Activated CD4-positive, alpha-beta T cell treated with anti-CD3 and anti-CD28 coated beads for 4 hours (primary cell): Measurements from ENCODE around the gene DNAJC17.

Experiments
- DNase-seq, 2 donors: peaks; one replicate each; pipeline ENCODE4 v3.0.0-alpha.2; 2020

DNAJC17 gene

DNA sequence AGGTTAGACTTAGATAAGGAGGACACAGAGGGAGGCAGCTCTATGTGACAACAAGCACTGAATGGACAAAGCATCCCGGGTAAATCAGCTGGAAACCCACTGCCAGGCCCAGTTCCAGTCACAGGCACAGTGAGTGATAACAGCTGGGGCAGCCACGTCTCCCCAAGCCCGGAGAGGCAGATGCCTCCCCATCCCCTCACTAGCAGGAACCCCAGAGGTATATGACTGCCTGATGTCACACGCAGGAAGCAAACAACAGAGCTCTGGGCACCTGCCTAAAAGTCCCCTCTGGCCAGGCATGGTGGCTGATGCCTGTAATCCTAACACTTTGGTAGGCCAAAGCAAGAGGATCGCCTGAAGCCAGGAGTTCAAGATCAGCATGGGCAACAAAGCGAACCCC is 19.3 kb downstream of the DNAJC17 start:
- no peak for DNase-seq

DNA sequence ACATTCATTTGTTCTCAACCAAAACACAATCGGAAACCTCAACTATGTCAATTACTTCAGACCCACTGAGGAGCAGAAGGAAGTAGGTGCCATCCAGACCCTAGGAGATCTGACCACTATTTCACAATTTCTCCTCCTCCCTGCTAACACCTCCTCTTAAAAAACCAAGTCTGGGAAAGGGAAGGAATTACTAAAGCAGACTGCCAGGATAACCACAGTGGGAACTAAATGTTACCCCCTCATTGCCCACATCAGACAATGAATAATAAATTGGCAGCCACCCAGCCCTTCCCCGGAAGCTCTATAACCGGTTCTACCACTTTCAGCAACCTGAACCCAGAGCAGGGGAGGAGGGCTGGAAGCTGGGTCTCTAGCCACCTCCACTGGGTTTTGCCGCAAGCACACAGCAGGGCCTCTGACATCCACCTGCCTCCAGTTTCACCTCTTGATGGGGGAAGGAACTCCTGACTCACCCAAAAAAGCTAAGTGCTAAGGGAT is 19.9 kb downstream of the DNAJC17 start:
- DNase-seq = peak; percentile 71 to 75

DNA sequence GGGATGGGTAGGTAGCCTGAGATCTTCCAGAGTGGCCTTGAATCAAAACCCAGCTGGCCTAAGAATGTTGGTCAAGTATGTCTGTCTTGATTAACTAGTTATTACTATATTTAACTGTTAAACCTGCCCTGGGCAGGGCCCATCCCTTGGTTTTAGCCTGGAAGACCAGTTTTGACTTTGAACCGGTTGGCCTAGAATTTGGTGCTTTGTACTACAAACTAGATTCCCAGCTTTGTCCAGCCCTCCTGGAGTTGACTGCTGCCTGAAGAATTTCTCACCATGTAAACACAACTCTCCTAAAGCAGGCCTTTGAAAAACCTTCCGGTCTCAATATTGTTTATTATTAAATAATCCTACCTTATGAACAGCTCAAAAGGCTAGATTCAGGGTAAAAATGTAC is 21.5 kb downstream of the DNAJC17 start:
- DNase-seq = no peak

DNA sequence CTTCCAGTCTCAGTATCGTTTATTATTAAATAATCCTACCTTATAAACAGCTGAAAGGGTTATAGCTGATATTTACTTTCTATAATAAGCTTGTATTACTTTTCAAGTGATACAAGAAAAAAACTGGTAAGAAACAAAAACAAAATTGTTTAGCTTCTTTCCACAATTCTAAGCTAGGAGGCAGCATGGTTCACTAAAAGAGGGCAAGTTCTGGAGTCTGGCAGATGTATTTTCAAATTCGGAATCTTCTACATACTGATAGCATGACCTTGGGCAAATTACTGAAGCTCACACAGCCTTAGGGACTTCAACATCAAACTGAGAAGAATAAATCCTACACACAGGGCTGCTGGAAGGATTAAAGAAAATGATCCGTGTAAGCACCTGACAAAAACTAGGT is 22.1 kb downstream of the DNAJC17 start:
- no peak for DNase-seq

DNA sequence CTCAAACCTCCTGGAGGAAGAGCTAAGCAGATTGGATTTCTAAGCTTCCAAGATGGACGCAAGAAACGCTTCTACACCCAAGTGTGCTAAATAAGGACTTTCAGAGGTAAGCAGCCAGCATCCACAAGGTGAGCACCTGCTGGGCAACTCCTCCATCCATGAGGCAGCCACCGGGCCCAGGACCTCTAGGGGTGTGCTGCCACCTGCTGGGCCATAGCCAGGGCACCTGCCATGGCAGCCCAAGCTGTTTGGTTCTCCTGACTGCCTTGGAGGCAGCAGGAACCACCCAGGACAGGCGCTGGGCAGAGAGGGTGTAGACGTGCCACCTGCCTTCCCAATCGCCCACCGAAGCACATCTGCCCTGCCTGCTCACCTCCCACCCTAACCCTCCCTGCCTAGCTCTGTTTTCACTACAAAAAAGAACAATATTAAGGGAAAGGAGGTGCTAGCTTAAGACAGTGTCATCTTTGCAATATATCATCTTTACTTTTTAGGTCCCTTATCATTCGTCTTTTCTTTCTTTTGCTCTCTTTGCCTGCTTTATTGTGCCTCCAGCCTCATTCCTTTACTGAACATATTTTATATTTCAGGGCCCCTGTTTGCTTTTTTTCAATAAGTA is 24.6 kb downstream of the DNAJC17 start:
- DNase-seq = peak; percentile 78 to 80

DNA sequence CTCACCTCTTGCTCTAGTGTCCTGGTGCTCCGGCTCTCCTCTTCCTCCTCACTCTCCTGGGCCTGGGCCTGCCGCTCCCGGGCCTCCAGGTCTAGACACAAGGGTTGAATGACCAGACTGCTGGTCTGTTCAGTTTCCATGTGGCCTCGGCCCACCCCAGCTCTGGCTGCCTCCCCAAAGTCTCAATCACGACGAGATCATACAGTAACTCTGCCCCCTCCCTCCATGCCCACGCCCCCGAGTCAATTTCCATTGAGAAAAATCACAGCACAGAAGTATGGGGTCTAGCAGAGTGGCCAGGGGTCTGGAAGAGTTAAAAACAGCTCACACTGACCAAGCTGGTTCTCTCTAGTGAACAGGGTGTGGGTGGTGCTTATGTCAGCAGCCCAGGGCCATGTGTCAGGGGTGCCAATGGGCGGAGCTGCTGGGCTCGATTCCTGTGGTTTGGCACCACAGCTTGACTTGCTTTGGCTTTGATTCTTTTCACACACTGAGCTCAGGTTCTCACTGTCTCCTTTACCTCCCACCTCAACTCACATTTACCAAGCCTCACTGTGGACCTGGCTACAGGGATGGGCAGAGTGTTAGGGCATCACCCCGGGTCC is 30.6 kb downstream of the DNAJC17 start:
- DNase-seq = no peak

DNA sequence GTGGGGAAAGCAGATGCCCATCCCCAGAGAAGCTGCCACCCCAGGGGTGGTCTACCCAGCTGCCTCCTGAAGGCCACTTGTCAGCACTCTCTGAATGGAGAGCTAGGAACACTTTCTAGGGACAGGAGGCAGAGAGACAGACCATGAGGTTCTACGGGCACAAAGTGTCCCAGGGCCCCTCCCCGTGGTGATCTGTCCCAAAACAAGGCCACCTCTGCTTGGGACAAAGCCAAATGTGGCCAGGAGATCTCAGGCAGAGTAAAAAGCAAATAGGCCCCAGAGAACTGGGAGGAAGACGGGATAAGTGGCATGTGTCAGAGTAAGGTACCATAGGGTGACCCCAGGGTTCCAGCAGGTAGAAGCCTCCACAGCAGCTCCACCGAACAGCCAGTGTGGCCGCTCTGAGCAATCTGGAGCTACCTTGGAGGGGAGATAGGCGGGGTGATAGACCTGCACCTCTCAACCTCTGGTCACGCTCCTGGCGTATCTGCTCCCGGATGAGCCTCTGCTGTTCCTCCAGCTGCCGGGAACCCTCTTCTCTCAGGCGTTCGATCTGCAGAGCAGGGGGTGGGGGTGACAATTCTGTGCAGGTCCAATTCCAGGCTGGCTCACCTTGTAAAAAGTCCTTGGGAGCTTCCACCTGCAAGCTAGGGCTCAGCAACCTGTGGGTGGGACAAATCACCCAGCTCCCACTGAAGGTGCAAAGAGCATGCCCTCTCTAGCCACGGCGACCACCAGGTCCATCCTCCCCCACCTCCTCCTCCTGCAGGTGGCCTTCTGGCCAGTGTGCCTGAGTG is 31.3 kb downstream of the DNAJC17 start:
- DNase-seq = no peak

DNA sequence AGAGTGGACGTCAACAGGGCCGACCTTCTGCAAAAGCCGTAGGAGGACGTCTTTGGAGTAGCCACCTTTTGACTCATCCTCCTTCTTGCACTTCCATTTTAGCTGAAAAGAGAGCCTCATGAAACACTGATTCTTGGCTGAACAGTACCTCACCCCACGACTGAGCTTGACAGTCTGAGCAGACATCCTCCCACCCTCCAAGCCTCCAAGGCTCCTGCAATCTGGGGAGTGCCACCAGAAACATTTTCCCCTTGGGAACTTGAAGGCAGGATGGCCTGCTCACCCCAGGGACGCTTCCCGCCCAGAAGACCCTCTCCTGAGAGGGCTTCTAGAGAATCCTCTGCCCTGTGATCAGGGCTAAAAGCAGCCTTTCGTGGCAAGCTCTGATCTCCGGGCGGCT is 32.3 kb downstream of the DNAJC17 start:
- DNase-seq = no peak

DNA sequence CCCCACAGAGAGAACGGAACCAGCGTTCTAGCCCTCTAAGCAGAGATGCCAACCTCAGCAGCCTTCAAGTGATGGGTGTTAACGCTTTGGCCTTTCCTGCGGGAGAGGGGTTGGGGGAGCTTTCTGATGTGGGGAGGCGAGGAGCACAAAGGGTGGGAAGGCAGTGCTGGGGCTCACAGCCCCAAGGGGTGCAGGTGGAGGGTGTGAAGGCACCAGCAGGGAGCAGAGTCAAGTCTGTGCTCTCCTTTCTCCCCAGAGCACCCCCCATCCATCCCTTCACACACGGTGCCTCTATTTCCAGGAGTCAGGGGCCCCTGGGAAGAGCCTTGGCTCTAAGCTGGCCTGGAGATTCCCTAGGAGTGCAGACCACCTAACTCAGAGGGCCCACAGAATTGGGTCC is 33.4 kb downstream of the DNAJC17 start:
- DNase-seq = no peak

DNA sequence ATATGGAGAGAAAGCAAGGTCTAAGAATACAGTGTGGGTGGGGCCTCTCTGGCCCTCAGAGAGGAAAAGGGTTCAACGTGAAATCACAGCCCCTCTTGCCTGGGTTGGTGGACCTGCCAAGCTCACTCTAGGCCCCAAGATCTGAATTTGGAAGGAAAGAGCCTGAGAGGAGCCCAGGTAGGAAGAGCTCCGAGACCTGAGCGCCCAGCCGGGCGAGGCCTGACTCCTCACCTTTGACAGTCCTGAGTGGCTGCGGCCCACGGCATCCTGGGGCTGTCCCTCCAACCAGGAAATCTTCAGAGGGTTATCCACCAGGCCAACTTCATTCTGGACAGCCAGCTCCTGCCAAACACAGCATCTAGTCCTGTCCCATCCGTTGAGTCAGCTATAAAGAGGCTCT is 33.8 kb downstream of the DNAJC17 start:
- no peak for DNase-seq

DNA sequence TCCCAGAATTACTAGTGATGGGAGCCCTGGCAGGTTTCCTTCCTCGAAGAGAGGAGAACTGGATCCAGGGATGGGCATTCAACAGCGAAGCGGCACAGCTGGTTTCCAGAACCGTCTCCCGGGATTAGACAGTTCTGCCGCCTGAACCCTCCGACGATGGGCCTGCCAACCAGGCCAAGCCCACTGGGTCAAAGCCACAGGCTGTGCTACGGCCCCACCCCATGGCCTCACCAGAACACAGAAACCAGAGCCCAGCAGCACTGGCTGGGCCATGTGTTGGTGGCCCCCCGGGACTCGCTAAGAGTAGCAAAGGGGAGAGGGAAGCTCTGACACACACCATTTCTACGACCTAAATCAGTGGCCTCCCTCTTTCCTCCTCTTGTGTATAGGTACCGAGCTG is 35.3 kb downstream of the DNAJC17 start:
- no peak for DNase-seq

DNA sequence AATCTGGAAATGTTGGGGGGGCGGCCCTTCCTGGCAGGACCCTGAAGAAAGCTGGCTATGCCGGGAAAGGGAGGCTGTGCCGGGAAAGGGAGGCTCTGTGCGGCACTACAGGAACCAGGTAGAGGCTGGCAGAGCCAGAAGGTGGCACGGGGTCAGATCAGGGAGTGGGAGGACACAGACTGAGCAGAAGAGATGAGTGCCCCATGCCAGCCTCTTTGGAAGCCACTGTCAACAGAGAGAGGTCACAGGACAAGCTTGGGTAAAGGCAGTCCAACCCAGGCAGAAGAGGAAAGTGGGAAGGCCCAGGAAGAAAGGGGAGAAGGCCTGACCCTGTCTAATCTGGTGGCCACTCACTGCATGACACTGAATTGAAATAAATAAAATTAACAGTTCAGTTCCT is 36.0 kb downstream of the DNAJC17 start:
- no peak for DNase-seq

DNA sequence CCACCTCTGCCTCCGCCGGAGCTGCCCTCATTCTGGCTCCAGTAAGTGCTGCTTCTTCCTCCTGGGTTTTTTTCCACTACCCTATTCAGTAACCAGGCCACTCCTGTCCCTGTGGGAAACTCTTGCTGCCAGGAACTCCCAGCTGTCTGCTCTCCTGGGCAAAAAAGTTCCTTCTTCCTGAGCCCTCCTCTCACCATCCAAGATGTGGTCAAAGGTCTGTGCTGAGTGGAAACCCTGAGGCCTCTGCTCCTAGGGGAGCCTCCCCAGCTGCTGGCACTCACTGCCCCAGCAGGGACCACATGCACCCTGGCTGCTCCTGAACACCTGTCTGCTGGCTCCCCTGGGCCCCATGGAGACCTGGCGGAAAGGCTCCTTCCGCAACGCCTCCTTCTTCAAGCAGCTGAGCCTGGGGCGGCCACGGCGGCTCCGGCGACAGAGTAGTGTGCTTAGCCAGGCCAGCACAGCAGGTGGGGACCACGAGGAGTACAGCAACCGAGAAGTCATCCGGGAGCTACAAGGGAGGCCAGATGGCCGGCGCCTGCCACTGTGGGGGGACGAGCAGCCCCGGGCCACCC is 37.0 kb downstream of the DNAJC17 start:
- DNase-seq = no peak

DNA sequence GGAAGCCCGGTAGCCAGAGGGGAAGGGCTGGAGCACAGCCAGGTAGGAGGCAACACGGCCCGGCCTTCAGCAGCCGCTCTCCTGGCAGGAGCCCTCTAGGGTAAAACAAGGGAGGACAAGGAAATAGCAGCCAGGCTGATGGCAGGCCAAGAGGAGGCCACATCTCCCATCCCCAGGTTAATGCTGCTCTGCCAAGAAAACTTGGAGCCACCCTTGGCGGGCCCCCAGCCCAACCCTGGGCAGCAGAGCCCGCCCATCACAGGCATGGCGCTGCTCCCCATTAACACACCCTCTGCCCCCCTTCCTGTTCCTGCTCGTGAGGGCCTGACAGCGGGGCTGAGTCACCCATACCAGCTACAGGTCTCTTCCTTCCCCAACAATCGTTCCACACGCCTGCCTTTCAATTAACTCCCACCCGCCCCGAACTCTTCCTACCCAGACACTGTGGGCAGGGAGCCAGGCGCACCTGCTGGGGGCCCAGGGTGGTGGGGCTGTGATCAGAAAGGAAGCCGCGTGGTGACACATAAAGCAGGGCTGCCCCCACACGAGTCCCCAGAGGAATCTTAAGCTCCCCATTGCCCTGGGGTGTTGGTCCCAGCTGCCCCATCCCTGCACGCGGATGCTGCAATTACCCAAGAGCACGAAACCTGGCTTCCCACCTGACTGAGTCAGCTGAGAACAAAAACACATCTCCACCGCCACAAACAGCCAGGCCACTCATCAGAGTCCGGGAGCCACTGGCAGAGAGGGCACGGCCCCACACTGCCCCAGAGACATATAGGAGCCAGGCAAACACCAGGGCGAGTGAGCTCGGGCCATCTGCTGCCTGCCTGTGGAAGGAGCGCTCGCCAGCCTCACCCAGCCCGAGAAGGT is 37.8 kb downstream of the DNAJC17 start, which contains the start of gene C15orf62:
C15orf62 (plus strand) TSS at position 707 of the 873 bp plus-strand sequence. CDS start 516 bp downstream, outside the sequence.
- peak; percentile 62 to 80 for DNase-seq

DNA sequence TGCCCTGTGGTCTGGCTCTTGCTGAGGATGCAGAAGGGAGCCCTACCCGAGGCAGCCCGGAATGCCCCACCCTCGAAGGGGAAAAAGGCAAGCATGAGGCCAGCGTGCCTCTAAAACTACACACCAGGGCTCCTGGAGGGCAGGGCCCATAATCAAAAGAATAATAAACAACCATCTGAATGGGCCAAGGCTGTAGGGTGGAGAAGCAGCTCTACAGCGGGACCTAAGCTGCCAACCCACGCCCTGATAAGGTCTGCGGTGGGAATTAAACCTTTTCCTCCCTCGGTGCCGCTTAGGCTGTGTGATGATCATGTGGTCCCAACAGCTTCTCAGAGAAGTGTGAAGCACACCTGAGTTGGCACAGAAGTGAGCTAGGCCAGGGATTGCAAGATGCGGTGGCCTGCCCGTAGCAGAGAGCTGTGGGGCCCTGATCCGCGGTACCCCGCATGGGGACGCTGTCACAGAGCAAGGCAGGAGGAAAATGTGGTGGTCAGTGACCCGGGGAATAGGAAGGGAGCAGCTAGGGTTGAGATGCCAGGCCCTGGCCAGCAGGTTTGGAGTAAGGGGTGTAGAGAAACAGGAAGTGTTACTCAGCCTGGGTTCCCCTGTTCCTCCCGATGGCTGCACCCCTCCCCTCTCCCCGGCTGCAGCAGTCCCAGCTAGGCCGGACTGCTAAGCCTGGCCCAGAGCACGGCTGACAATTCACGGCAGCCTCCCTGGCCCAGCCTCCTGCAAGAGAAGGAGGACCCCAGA is 38.6 kb downstream of the DNAJC17 start:
- DNase-seq = no peak

DNA sequence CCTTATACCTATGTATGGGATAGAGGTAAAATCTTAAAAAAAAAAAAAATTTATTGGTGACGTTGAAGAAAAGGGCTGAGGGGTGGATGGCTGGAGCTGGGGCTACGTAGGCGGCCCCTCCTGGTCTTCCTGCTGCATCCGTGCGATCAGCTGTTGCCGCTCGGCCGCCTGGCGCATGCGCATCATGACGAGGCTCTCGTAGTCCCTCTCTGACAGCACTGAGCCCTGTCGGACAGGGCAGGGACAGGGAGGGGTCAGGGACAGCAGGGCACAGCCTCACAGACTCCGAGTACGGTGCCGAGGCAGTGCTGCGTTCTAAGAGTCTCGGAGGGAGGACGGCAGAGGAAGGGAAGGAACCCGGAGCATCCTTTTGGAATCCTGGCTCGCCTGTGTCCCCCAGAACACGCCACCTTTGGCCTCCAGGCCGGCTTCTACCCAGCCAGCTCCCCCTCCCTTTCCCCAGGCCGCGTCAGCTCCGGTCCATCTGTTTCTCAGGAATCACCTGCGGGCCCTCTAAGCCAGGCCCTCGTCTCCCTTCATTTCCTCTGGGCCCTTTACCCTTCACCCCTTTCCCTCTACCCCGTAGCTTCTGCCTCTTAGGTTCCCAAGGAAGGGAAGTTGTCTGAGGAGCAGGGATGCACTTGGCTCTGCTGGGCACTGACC is 39.3 kb downstream of the DNAJC17 start:
- DNase-seq = no peak

DNA sequence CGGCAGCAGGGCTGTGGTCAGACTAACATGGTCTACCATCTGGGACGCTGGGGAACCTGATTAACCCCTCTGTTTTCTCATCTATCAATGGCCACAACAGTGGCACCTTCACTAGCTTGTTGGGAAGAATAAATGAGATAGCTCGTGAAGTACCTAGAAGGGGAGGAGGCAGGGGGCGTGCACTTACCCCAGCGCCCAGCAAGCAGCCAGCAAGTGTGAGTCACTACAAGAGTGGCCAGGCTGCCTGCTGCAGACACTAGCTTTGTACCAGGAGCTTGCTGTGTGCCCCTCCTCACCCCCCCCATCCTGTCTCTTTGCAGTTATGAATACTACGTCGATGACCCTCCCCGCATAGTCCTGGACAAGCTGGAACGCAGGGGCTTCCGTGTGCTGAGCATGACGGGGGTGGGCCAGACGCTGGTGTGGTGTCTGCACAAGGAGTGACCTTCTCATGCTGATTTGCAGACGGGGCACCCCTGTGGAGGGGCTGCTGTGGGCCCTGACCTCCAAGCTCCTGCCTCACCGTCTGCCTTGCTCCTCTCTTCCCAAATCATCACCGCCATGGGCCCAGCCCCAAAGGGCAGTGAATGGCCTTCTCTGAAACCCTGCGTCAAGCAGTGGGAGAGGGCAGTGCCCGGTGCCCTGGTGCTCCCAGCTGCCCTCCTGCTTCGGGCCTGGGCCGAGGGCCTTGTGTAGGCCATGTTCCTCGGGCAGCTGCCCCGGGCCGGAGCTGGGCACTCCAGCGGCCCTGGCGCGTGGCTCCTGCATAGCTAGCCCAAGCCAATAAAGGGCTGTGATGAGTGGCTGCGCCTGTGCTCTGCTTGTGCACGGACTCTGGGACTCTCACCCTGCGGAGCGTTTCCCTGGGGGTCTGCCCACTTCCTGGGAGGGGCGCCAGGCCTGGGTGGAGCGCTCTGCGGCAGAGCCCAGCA is 40.1 kb downstream of the DNAJC17 start:
- DNase-seq = no peak

DNA sequence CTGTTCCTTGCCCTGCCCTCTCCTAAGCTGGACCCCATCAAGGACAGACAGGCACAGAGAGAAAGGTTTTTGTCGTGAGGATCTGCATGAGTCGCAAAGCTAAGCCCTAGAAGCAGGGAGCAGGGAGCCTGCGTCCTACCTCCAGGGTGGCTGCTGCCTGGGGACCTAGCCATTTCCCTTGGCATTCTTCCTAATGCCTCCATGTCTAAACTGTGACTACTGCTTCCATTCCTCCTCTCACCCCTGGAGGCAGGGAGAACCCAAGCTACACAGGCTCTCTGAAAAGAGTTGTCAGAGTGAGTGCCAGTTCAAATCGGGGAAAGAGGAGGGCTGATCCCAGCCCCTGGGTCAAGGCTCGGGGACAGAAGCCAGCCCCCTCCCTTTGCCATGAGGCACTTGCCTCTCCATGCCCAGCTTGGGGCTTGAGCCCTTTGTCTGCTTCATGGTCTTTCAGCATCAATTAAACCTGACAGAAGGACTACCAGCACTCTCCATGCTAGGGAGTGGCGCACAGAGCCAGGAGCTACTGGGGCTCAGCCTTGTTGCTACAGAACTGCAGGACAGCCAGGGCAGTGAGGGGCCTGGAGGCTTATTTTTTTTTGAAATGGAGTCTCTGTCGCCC is 41.0 kb downstream of the DNAJC17 start:
- no peak for DNase-seq

DNA sequence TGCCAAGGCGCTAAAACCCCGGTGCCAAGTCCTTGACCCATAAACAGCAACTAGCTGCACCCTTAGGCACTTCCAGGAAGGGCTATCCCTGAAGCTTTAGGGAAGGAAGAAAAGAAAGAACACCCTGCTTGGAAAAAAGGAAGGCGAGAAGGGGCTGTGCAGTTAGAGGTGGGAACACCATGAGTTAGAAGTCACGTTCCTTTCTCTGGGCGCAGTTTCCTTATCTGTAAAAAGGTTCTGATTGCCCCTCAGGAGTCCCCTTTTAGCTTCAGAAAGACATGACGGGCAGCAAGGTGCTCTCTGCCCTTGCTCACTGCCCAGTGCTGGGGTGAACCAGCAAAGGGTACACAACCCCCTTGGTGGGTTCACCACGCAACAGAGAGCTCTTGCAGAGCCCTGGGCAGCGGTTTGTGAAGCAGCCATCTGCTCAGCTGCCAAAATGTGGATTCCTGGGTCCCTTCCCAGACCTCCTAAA is 42.6 kb downstream of the DNAJC17 start:
- DNase-seq = no peak
